ENCODE measurements around the gene KSR1. TPM values are rescaled to one million over a fixed set of nuclear protein-coding genes. Genes with fewer than 3 reads are reported as not detected.
A peak's percentile ranks its signal among the peaks of the same experiment; 100 is the strongest.

Gene KSR1
- total and polyA plus RNA-seq, 2 of the 8 experiments (the other 6 are each of a cell fraction or from before 2014, with no cell fraction given) = 14.1 to 34.7 TPM

DNA sequence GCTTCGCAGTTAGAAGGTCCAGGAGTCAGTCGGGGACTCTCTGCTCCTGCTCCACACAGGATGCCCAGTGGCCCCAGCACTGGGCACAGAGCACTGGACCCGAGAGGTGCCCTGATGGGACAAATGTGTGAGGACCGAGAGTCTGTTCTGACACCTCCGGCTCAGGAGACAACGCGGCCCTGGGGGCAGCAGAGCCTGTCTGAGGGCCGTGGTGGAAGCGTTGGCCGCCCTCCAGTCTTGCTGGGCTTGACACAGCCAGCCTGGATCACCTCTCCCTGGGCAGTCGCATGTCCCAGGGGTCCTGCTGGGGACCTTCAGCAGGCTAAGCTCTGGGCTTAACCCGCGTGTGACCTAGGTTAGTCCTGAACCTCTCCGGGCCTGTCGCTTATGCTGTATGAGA, 197.9 kb downstream of the KSR1 start:
- no peak overlapping the region for H3K18ac ChIP-seq (ENCODE audit: extremely low read depth, low read length)
- no peak overlapping the region for H3K23ac ChIP-seq (ENCODE audit: insufficient read length)
- H3K23me2 ChIP-seq (ENCODE audit: low read depth, low read length) = no peaks in the 10 kb centered on the region
- peak overlapping the region; percentile 75 for H4K8ac ChIP-seq (ENCODE audit: extremely low read depth, insufficient read depth, low read length)
- 0 out of 7 replicates have a peak, but pooled peaks cover 0 to 2% (median 0%) of the 10 kb centered on the region in 4 experiments for H3K4me1 ChIP-seq (replicated peaks in 1 of 4; ENCODE audit: control insufficient read depth in 3 of 4, insufficient read depth in 4 of 4, low read length in 3 of 4)
- no peaks in the 10 kb centered on the region for H3K36me3 ChIP-seq (ENCODE audit: control insufficient read depth in 2 of 4, insufficient read depth in 4 of 4, low read length in 3 of 4)
- H3K27ac ChIP-seq (ENCODE audit: low read depth, low read length) = no peak overlapping the region
- H2AFZ ChIP-seq (ENCODE audit: low read length) = peak overlapping the region; percentile 94
- no peaks in the 10 kb centered on the region for H3K27me3 ChIP-seq (replicated peaks in 1 of 4; ENCODE audit: control insufficient read depth in 3 of 4, extremely low read depth in 1 of 4, insufficient read depth in 3 of 4, low read length in 3 of 4)
- H4K20me1 ChIP-seq (replicated peaks in 1 of 2; ENCODE audit: control insufficient read depth in 1 of 2, insufficient read depth in 2 of 2, low read length in 2 of 2) = no peaks in the 10 kb centered on the region
- H3K14ac ChIP-seq (ENCODE audit: insufficient read length) = no peak overlapping the region
- TF ChIP-seq SP2 (IDR thresholded peaks at IDR 0.05; ENCODE audit: low read length) (no peak), NANOG (IDR thresholded peaks at IDR 0.05; ENCODE audit: insufficient read depth, low read depth, low read length, poor library complexity, severe bottlenecking) (no peak), TAF7 (optimal IDR thresholded peaks at IDR 0.05; ENCODE audit: borderline replicate concordance, low read depth, low read length) (no peak), EP300 (IDR thresholded peaks at IDR 0.05; ENCODE audit: borderline replicate concordance in 1 of 2, low read depth in 2 of 2, low read length in 2 of 2) (no peak), KDM1A (IDR thresholded peaks at IDR 0.05; ENCODE audit: borderline replicate concordance, low read length) (no peak), SP1 (IDR thresholded peaks at IDR 0.05; ENCODE audit: low read depth, low read length) (no peak), RFX5 (IDR thresholded peaks at IDR 0.05; ENCODE audit: borderline replicate concordance, low read depth, low read length) (no peak), SAP30 (IDR thresholded peaks at IDR 0.05; ENCODE audit: insufficient read depth, insufficient replicate concordance, low read length) (no peak), GTF2F1 (IDR thresholded peaks at IDR 0.05; ENCODE audit: borderline replicate concordance, low read depth, low read length) (no peak), POLR2AphosphoS5 (IDR thresholded peaks at IDR 0.05; ENCODE audit: low read depth, low read length) (no peak)
- TF ChIP-seq, protein P1, sequence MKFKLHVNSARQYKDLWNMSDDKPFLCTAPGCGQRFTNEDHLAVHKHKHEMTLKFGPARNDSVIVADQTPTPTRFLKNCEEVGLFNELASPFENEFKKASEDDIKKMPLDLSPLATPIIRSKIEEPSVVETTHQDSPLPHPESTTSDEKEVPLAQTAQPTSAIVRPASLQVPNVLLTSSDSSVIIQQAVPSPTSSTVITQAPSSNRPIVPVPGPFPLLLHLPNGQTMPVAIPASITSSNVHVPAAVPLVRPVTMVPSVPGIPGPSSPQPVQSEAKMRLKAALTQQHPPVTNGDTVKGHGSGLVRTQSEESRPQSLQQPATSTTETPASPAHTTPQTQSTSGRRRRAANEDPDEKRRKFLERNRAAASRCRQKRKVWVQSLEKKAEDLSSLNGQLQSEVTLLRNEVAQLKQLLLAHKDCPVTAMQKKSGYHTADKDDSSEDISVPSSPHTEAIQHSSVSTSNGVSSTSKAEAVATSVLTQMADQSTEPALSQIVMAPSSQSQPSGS (IDR thresholded peaks at IDR 0.05; ENCODE audit: low read length) = no peak
- H3K56ac ChIP-seq (replicated peaks; ENCODE audit: insufficient read length, low read depth, low read length) = no peak overlapping the region
- no peak overlapping the region for H4K5ac ChIP-seq (ENCODE audit: insufficient read length, low read depth, low read length)
- H2BK12ac ChIP-seq (ENCODE audit: low read depth, low read length) = 0 out of 2 replicates have a peak overlapping the region, but pooled peaks have one; percentile 39
- H3K4me3 ChIP-seq (ENCODE audit: extremely low read depth in 1 of 4, insufficient read depth in 2 of 4, low read depth in 3 of 4, low read length in 4 of 4) = no peak overlapping the region
- no peak overlapping the region for H2BK5ac ChIP-seq (ENCODE audit: low read depth, low read length)
- no peak overlapping the region for H3K4me2 ChIP-seq (ENCODE audit: insufficient read depth in 1 of 2, low read depth in 2 of 2, low read length in 2 of 2)
- no peak overlapping the region for H2BK20ac ChIP-seq (ENCODE audit: low read length)
- ChIA-PET CTCF (ENCODE audit: partially characterized antibody) (interaction anchor here (0.9 to 18.4 kb wide), 46 partner anchors 8 to 497 kb away, joined by 3 to 338 read pairs (median 4); partner anchors contain the start of gene LGALS9), POLR2A (ENCODE audit: partially characterized antibody) (no interaction called here)
- no peaks in the 10 kb centered on the region for H3K9me3 ChIP-seq (ENCODE audit: insufficient read depth in 2 of 2, low read depth in 1 of 2, low read length in 1 of 2)
- no peak overlapping the region for H4K91ac ChIP-seq (replicated peaks; ENCODE audit: insufficient read length, low read length)
- H2BK120ac ChIP-seq (replicated peaks; ENCODE audit: low read depth, low read length) = no peak overlapping the region
- H3K79me2 ChIP-seq (ENCODE audit: control insufficient read depth in 1 of 2, insufficient read depth in 2 of 2, low read length in 2 of 2) = no peaks in the 10 kb centered on the region
- no peak overlapping the region for H2AK5ac ChIP-seq (ENCODE audit: low read depth, low read length)
- no peak for DNase-seq (ENCODE audit: low read depth in 1 of 2, low spot score in 2 of 2)
- peak overlapping the region; percentile 83; the same call in 1 of the 2 replicates for H2BK15ac ChIP-seq (ENCODE audit: low read length)
- H3K4ac ChIP-seq (replicated peaks; ENCODE audit: insufficient read length, low read depth, low read length) = peak overlapping the region; percentile 32
- WGBS, 2 experiments (ENCODE audit: extremely low coverage in 1 of 2, insufficient coverage in 1 of 2, insufficient read length in 1 of 2, insufficient replicate concordance in 2 of 2, low coverage in 1 of 2, low lambda C conversion rate in 2 of 2, missing lambda C conversion rate in 1 of 2) = 96% methylated on average over 15 of the region's 15 CpGs; no CpG with 5 or more reads in 1 of the 2 experiments
- FAIRE-seq = no peak
- H3K79me1 ChIP-seq (ENCODE audit: low read depth, low read length) = no peaks in the 10 kb centered on the region
- no peak overlapping the region; a peak in 1 of 7 replicates for H3K9ac ChIP-seq (replicated peaks in 1 of 4; ENCODE audit: extremely low read depth in 1 of 4, low read depth in 3 of 4, low read length in 3 of 4)

Measured in H1 (cell line).